ENCODE data around the gene CALCOCO1.

GRCh38 chr12:53758730-53759103, 31.5 kb upstream of the CALCOCO1 start:
- TF ChIP-seq CTCF (IDR thresholded peaks at IDR 0.05 in 4 of 5, conservative IDR thresholded peaks at IDR 0.05 in 1 of 5), result no peak
- no peak for TF ChIP-seq POLR2A (IDR thresholded peaks at IDR 0.05)
